COLO829 (cell line): Measurements from ENCODE around the gene TSPAN1.
A peak's percentile ranks its signal among the peaks of the same experiment; 100 is the strongest.
"Not testable (repeated sequence)": the region's sequence is repeated elsewhere in the genome, so short reads cannot be mapped to it uniquely, and the experiment has no call there.

Source experiments
- DNase-seq: peaks from one replicate; pipeline ENCODE4 v3.0.0; 2012; ENCODE audit warnings: low spot score

TSPAN1 gene

DNA sequence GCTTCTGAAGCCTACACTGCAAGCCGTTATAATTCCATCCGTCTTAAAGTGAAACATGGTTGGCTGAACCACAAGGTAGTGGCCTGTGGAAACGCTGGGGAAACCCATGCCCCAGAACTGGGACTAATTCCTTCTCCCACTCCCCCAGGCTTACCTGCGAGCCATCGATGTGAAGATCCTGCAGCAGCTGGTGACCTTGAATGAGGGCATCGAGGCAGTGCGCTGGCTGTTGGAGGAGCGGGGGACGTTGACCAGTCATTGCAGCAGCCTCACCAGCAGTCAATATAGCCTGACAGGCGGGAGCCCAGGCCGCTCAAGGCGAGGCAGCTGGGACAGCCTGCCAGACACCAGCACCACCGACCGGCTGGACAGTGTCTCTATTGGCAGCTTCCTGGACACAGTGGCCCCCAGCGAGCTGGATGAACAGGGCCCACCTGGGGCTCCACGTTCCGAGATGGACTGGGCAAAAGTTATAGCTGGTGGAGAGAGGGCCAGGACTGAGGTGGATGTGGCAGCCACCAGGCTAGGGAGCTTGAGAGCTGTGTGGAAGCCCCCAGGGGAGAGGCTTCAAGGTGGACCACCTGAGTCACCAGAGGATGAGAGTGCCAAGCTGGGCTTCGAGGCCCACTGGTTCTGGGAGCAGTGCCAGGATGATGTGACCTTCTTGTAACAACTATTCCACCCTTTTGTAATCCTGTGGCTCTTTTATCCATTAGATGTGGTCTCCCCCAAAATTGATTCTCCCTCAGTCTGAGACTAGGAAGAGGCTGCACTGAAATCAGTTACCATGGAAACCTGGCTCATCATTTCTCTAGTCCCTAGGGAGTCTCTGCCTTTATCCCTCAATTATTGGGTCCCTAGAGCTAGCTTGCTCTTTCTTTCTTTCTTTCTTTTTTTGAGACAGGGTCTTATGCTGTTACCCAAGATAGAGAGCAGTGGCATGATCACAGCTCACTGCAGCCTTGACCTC, 44.9 kb downstream of the TSPAN1 start:
- DNase-seq, result no peak

DNA sequence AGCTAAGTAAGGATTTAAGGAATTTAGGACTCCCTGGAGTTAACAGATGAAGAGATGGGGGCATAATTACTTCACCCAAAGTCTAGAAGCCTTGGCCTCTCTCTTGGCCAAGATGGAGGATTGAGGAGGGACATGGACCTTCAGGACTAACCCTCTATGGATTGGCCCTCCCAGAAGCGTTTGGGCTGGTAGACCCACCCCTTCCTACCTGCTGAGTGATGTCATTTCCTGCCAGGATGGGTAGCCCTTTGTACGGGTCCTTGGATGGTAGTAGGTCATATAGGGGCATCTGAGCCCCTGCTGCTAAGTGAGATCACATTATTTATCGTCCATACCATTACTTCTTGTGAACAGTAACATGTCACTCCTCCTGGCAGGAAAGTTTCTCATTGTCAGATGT, 45.9 kb downstream of the TSPAN1 start:
- DNase-seq, result no peak

DNA sequence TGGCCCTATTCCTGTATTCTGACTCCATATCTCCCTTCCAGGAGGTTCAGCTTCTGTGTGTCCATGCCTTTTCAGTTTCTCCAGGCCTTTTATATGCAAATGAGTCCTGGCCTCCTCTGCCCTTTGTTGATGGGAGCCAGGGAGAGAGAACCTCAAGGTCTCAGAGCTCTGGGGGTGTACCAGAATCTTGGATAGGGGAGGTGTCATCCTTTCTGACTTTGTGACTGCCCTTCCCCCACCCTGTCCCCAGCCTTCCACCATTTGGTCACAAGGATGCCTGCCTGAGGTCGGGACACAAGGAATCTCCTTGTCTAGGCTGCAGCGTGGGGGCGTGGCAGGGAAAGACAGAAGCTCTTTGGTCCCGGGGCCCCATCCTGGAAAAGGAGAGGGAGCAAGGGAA, 46.9 kb downstream of the TSPAN1 start:
- peak; percentile 79 for DNase-seq

DNA sequence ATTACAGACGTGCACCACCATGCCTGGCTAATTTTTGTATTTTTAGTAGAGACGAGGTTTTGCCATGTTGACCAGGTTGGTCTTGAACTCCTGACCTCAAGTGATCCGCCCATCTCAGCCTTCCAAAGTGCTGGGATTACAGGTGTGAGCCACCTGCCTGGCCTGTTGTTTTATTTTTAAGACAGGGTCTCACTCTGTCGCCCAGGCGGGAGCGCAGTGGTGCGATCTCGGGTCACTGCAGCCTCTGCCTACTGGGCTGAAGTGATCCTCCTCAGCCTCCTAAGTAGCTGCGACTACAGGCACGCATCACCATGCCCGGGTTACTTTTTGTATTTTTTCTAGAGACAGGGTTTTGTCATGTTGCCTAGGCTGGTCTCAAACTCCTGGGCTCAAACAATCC, 48.2 kb downstream of the TSPAN1 start:
- DNase-seq, result not testable (repeated sequence)

DNA sequence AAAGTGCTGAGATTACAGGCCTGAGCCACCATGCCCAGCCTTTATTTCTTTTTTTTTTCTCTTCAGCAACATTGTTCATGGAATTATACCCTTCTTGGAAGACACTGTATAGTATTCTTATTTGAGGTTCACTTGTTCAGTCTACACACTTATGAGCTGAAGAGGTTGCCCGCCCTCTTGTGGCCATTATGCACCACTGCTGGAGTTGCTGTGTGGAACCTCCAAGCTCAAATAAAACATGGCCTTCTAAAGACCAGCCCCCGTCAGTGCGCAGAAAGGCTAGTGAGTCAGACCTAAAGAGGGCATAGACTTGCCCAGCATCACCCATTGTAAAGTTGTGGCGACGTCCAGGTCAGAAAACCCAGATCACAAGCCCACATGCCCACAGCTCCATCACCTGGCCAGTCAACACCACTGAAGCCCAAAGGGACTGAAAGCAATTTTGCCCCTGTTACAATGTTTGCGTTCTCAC, 48.6 kb downstream of the TSPAN1 start:
- DNase-seq, result peak; percentile 59

DNA sequence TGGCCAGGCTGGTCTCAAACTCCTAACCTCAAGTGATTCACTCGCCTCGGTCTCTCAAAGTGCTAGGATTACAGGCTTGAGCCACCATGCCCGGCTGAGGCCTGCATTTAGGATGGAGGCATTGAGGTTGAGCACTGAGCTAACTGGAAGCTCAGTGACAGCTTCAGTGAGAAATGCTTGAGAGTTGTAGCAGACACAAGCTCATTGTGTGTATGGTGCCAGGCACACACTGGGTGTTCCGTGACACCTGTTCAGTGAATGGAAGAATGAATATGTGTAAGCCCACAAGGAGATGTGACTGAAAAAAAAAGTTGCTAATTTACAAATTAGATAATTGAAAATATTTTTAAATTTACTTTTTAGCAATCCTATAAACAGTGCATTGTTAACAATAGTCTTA, 50.1 kb downstream of the TSPAN1 start:
- DNase-seq, result no peak

DNA sequence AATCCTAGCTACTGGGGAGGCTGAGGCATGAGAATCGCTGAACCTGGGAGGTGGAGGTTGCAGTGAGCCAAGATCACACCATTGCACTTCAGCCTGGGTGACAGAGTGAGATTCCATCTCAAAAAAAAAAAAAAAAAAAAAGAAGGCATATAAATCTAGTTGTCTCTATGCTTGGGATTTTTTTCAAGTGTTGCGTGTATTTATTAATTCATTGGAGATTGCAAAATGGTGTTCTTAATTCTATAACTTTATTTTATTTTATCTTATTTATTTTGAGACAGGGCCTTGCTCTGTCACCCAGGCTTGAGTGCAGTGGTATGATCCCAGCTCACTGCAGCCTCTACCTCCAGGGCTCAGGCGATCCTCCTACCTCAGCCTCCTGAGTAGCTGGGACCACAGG, 56.3 kb downstream of the TSPAN1 start:
- not testable (repeated sequence) for DNase-seq
